SU-DHL-6 (cell line): Measurements from ENCODE around the gene KIF5C.

Experiments used
- H2AFZ ChIP-seq: fragments of 200-600 bp; sonication (generic); 2 replicates; pipeline ENCODE4 v1.6.1; 2014; ENCODE audit warnings: low read depth, mild to moderate bottlenecking, moderate library complexity, mixed read lengths, antibody characterized with exemption, low read length; ENCODE audit not compliant: severe bottlenecking
- H3F3A ChIP-seq: fragments of 200-600 bp; shearing (Covaris generic); 2 replicates; pipeline ENCODE4 v1.6.0; 2016; ENCODE audit warnings: antibody characterized with exemption, mild to moderate bottlenecking; ENCODE audit not compliant: insufficient read depth
- H3K27ac ChIP-seq: fragments of 200-600 bp; sonication (generic); 2 replicates; pipeline ENCODE4 v1.5.1; 2016; ENCODE audit warnings: low read depth, mild to moderate bottlenecking, low read length, moderate library complexity, mixed read lengths
- H3K27me3 ChIP-seq: fragments of 200-600 bp; sonication (generic), shearing (Covaris generic); 2 replicates; pipeline ENCODE4 v1.6.0; 2014; ENCODE audit warnings: mild to moderate bottlenecking, low read length
- H3K36me3 ChIP-seq: fragments of 200-600 bp; sonication (generic); 2 replicates; pipeline ENCODE4 v1.6.1; 2014; ENCODE audit warnings: mild to moderate bottlenecking, low read length, mixed read lengths
- H3K4me2 ChIP-seq: fragments of 300-600, 200-600 bp; shearing (Covaris generic), sonication (generic); 2 replicates; pipeline ENCODE4 v1.6.0; 2014; ENCODE audit warnings: low read length, low read depth, mild to moderate bottlenecking; ENCODE audit not compliant: poor library complexity, severe bottlenecking
- H3K4me3 ChIP-seq: fragments of 200-600 bp; sonication (generic); 2 replicates; pipeline ENCODE4 v1.5.1; 2014; ENCODE audit warnings: antibody characterized with exemption, low read length, mild to moderate bottlenecking, mixed read lengths; ENCODE audit not compliant: insufficient read depth, poor library complexity, severe bottlenecking
- H3K79me2 ChIP-seq: fragments of 200-600 bp; sonication (generic); 2 replicates; pipeline ENCODE4 v1.6.1; 2014; ENCODE audit warnings: mild to moderate bottlenecking, low read length, moderate library complexity; ENCODE audit not compliant: insufficient read depth
- H3K9ac ChIP-seq: fragments of 200-600 bp; sonication (generic); 2 replicates; pipeline ENCODE4 v1.7.0; 2014; ENCODE audit warnings: mild to moderate bottlenecking, low read length
- H3K9me2 ChIP-seq: fragments of 200-600 bp; sonication (generic); replicated peaks from 2 replicates; pipeline ENCODE4 v1.6.1; 2014; ENCODE audit warnings: low read length; ENCODE audit not compliant: insufficient read depth
- H3K9me3 ChIP-seq: fragments of 200-600 bp; sonication (generic); 2 replicates; pipeline ENCODE4 v1.6.1; 2014; ENCODE audit warnings: low read length, mixed read lengths; ENCODE audit not compliant: insufficient read depth
- H4K20me1 ChIP-seq: fragments of 200-600 bp; sonication (generic); 2 replicates; pipeline ENCODE4 v1.6.1; 2014; ENCODE audit warnings: low read depth, mild to moderate bottlenecking, antibody characterized with exemption, low read length, moderate library complexity, mixed read lengths
- CTCF ChIP-seq: fragments of 200-600 bp; sonication (generic); IDR thresholded peaks from one replicate; pipeline ENCODE4 v1.5.1; 2017; ENCODE audit warnings: antibody characterized with exemption, mild to moderate bottlenecking, low read length, moderate library complexity; ENCODE audit not compliant: insufficient read depth, poor library complexity, severe bottlenecking
- EZH2phosphoT487 ChIP-seq: fragments of 200-600 bp; sonication (generic), shearing (Covaris generic); conservative IDR thresholded peaks from 2 replicates; pipeline ENCODE4 v1.6.1; 2018; ENCODE audit warnings: mild to moderate bottlenecking, antibody characterized with exemption, low read length, moderate library complexity, mixed read lengths

Gene KIF5C

DNA sequence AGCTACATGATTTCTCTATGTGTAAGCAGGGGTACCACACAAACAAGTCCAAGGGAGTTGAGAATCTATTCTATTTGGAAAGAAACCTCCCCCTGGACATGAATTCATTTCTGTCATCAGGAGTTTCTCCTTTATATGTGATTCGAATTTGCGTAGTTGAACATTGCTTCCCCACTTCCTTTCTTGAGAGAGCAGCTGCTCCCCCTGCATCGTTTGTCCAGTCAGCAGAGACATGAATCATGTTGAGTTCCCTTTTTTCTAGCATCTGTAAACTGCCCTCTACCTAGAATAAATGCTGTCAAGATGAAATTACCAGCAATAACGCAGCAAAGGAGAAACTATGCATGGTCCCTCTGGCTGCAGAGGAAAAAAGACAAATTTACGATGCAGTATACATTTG lies 73.8 kb downstream of the KIF5C start:
- no peaks in the 10 kb centered on the region for H3F3A ChIP-seq
- H3K9me2 ChIP-seq: no peaks in the 10 kb centered on the region
- H3K4me2 ChIP-seq: no peak overlapping the region
- H3K4me3 ChIP-seq: no peak overlapping the region
- no peak for TF ChIP-seq CTCF
- TF ChIP-seq EZH2phosphoT487: no peak
- H3K27ac ChIP-seq: no peak overlapping the region
- no peaks in the 10 kb centered on the region for H3K36me3 ChIP-seq
- H2AFZ ChIP-seq: no peak overlapping the region
- no peaks in the 10 kb centered on the region for H4K20me1 ChIP-seq
- H3K9ac ChIP-seq: no peak overlapping the region
- H3K27me3 ChIP-seq: no peaks in the 10 kb centered on the region
- no peaks in the 10 kb centered on the region for H3K9me3 ChIP-seq
- no peaks in the 10 kb centered on the region for H3K79me2 ChIP-seq

GRCh38 chr2:148949348-148949747 lies 74.3 kb downstream of the KIF5C start:
- Histone ChIP-seq H3K9ac (no peak overlapping the region), H3K4me3 (no peak overlapping the region), H3K4me2 (no peak overlapping the region), H3K79me2 (no peaks in the 10 kb centered on the region), H3K36me3 (no peaks in the 10 kb centered on the region), H4K20me1 (no peaks in the 10 kb centered on the region), H3F3A (no peaks in the 10 kb centered on the region), H3K27ac (no peak overlapping the region), H2AFZ (no peak overlapping the region), H3K9me3 (no peaks in the 10 kb centered on the region), H3K27me3 (no peaks in the 10 kb centered on the region), H3K9me2 (no peaks in the 10 kb centered on the region)
- TF ChIP-seq EZH2phosphoT487 (no peak), CTCF (no peak)

DNA sequence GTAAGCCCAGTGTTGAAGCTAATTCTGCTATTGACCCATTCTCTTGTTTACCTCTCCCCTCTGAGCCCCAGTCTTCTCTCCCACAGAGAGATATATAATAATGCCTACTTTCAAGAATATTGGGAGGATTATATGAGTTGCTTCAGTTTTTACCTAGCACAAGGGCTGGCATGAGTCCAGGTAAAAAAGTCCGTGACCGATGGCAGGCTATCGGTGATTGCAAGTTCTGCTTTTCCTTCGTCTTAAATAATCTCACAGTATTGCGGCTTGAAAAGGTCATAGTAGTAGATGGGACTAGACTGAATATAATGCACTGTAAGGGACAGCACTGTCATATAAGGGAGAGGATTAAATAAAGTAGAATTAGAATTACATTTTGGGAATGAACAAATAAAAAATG lies 77.6 kb downstream of the KIF5C start:
- no peaks in the 10 kb centered on the region for H3K36me3 ChIP-seq
- no peaks in the 10 kb centered on the region for H3F3A ChIP-seq
- H3K9ac ChIP-seq: no peak overlapping the region
- H3K9me2 ChIP-seq: no peaks in the 10 kb centered on the region
- no peak overlapping the region for H3K27ac ChIP-seq
- H3K79me2 ChIP-seq: no peaks in the 10 kb centered on the region
- H3K27me3 ChIP-seq: no peaks in the 10 kb centered on the region
- no peaks in the 10 kb centered on the region for H3K9me3 ChIP-seq
- H3K4me3 ChIP-seq: no peak overlapping the region
- no peak overlapping the region for H3K4me2 ChIP-seq
- H4K20me1 ChIP-seq: no peaks in the 10 kb centered on the region
- TF ChIP-seq EZH2phosphoT487 (no peak), CTCF (no peak)
- H2AFZ ChIP-seq: no peak overlapping the region

GRCh38 chr2:148953426-148953825 lies 78.4 kb downstream of the KIF5C start:
- Histone ChIP-seq H3K9ac (no peak overlapping the region), H4K20me1 (no peaks in the 10 kb centered on the region), H2AFZ (no peak overlapping the region), H3K9me2 (no peaks in the 10 kb centered on the region), H3K9me3 (no peaks in the 10 kb centered on the region), H3K4me3 (no peak overlapping the region), H3K27ac (no peak overlapping the region), H3K27me3 (no peaks in the 10 kb centered on the region), H3K36me3 (no peaks in the 10 kb centered on the region), H3F3A (no peaks in the 10 kb centered on the region), H3K79me2 (no peaks in the 10 kb centered on the region), H3K4me2 (no peak overlapping the region)
- TF ChIP-seq CTCF (no peak), EZH2phosphoT487 (no peak)
